Stimulated activated naive CD8-positive, alpha-beta T cell treated with anti-CD3 and anti-CD28 coated beads, Interleukin-15, amount 100 ng/mL, for 72 hours (primary cell): Measurements from ENCODE around the gene DLG2.

Experiments
- ATAC-seq: fragments of 150-1000 bp; cut with Tn5 transposase; 2 replicates; pipeline ENCODE4 v1.10.0; 2021; ENCODE audit warnings: mild to moderate bottlenecking, moderate library complexity
- DNase-seq, 2 donors: peaks; one replicate each; pipeline ENCODE4 v3.0.0; 2021 to 2022
- H3K27ac Mint-ChIP-seq, 2 donors: one replicate each; pipeline ENCODE4 v1.8.0; 2022; ENCODE audit warnings: mild to moderate bottlenecking in 2 of 2, mixed read lengths in 2 of 2, moderate library complexity in 2 of 2
- H3K27me3 Mint-ChIP-seq: one replicate; pipeline ENCODE4 v1.8.0; 2022; ENCODE audit warnings: mixed read lengths
- H3K4me1 Mint-ChIP-seq: one replicate; pipeline ENCODE4 v1.8.0; 2022; ENCODE audit warnings: mild to moderate bottlenecking, mixed read lengths
- H3K4me3 Mint-ChIP-seq, 2 donors: one replicate each; pipeline ENCODE4 v1.8.0; 2022; ENCODE audit warnings: mild to moderate bottlenecking in 2 of 2, mixed read lengths in 2 of 2, moderate library complexity in 1 of 2
- H3K9me3 Mint-ChIP-seq, 2 donors: one replicate each; pipeline ENCODE4 v1.8.0; 2022; ENCODE audit warnings: mixed read lengths in 2 of 2

The DLG2 gene

GRCh38 chr11:84188521-84188920, 1438.6 kb downstream of the DLG2 start:
- Mint-ChIP-seq H3K27me3 (no peaks in the 10 kb centered on the region), H3K9me3 (peaks cover 0 to 7% of the 10 kb centered on the region in 2 donors), H3K4me1 (no peaks in the 10 kb centered on the region), H3K27ac (no peak overlapping the region), H3K4me3 (no peak overlapping the region)
- ATAC-seq, result no peak
- DNase-seq, result no peak

GRCh38 chr11:84173078-84173477, 1454.1 kb downstream of the DLG2 start:
- Mint-ChIP-seq H3K9me3 (peaks cover 29% of the 10 kb centered on the region in 2 donors), H3K27ac (no peak overlapping the region), H3K27me3 (no peaks in the 10 kb centered on the region), H3K4me1 (no peaks in the 10 kb centered on the region), H3K4me3 (no peak overlapping the region)
- no peak for DNase-seq
- no peak for ATAC-seq

- ATAC-seq, result no peak
- H3K27ac Mint-ChIP-seq, result no peak overlapping the region
- H3K9me3 Mint-ChIP-seq, result peaks cover 18 to 19% of the 10 kb centered on the region in 2 donors
- no peak overlapping the region for H3K4me3 Mint-ChIP-seq
- no peak for DNase-seq
- no peaks in the 10 kb centered on the region for H3K4me1 Mint-ChIP-seq
- no peaks in the 10 kb centered on the region for H3K27me3 Mint-ChIP-seq
Observed at GRCh38 chr11:84165139-84165538, 1462.0 kb downstream of the DLG2 start.

DNA sequence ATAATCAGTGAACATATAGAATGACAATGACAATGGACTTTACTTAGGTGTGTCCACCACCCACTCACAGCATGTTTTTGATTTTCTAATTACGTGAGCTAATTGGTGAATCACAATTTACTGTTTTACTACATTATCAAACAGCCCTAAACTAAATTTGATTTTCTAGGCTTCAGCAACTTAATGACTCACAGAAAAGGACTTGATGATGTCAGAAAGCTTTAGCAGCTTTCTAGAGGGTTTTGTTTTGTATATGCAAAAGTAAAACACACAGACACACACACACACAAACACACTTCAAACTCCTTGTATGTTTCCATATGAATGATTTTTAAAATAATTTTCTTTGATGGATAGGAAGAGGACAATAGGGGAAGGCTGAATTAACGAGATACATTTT, 1462.4 kb downstream of the DLG2 start:
- Mint-ChIP-seq H3K4me1 (no peaks in the 10 kb centered on the region), H3K27ac (no peak overlapping the region), H3K27me3 (no peaks in the 10 kb centered on the region), H3K4me3 (no peak overlapping the region), H3K9me3 (peaks cover 19 to 22% of the 10 kb centered on the region in 2 donors)
- no peak for ATAC-seq
- no peak for DNase-seq

DNA sequence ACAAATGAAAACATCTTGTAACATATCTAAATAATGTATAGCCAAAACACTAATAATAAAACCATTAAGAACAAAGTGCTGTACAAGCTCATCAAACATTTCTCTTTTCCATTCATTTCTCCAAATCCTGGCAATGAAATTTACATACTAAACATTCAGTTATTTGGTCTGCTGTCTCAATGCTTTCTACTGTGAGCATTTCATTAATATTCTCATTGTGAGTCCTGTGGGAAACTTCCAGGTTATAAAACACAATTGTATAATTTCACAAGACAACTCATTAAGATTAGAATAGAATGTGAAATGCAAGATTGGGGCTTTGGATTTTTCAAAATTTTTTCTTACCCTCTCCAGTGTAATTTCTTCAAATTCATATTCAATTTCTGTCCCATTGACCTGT, 1464.0 kb downstream of the DLG2 start:
- no peak for DNase-seq
- Mint-ChIP-seq H3K4me3 (no peak overlapping the region), H3K27ac (no peak overlapping the region), H3K9me3 (peaks cover 23 to 25% of the 10 kb centered on the region in 2 donors), H3K4me1 (no peaks in the 10 kb centered on the region), H3K27me3 (no peaks in the 10 kb centered on the region)
- no peak for ATAC-seq

DNA sequence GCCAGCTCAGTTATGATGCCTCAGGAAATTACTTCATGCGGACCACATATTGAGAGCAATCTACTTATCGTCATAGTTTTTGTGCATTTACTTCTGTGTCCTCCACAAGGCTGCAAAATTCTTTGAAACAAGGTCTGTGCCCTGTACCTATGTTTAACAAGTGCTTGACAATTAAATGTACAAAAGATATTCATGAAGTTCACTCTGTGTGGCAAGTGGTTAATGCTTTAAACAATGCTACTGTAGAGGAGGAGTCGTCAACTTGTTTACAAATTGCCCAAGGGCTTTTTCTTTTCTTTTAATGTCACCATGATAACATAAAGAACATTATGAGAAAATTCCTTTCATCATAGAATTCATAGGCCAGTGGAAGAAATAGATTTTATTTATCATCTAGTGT, 1469.5 kb downstream of the DLG2 start:
- Mint-ChIP-seq H3K4me3 (no peak overlapping the region), H3K27ac (no peak overlapping the region), H3K9me3 (peaks cover 27 to 44% of the 10 kb centered on the region in 2 donors), H3K27me3 (no peaks in the 10 kb centered on the region), H3K4me1 (no peaks in the 10 kb centered on the region)
- ATAC-seq (no peak), DNase-seq (no peak)

GRCh38 chr11:84146826-84147225, 1480.3 kb downstream of the DLG2 start:
- peaks cover 36 to 39% of the 10 kb centered on the region in 2 donors for H3K9me3 Mint-ChIP-seq
- H3K27ac Mint-ChIP-seq, result no peak overlapping the region
- H3K27me3 Mint-ChIP-seq, result no peaks in the 10 kb centered on the region
- no peak for DNase-seq
- no peak for ATAC-seq
- no peak overlapping the region for H3K4me3 Mint-ChIP-seq
- H3K4me1 Mint-ChIP-seq, result no peaks in the 10 kb centered on the region

GRCh38 chr11:84145616-84146185, 1481.4 kb downstream of the DLG2 start:
- no peaks in the 10 kb centered on the region for H3K4me1 Mint-ChIP-seq
- H3K27ac Mint-ChIP-seq, result no peak overlapping the region
- H3K9me3 Mint-ChIP-seq, result peaks cover 25 to 28% of the 10 kb centered on the region in 2 donors
- H3K27me3 Mint-ChIP-seq, result no peaks in the 10 kb centered on the region
- H3K4me3 Mint-ChIP-seq, result no peak overlapping the region
- DNase-seq (no peak), ATAC-seq (no peak)

DNA sequence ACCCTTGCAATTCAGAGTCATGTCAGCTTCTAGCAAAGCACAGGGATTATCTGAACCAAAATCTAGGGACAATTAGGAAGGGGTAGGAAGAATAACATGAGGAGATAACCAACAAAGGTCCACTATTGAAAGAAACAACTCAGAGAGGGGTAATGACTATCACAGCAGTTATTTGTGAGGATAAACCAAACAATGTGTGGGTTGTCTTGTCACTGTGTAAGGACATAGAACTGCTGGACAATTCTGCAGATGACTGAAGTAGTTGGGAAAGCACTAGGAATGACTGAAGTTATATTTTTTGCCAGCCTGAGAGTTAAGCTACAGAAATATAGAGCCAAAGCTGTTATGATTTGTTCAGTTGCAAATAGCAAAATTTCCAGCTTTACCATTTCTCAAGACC, 1482.6 kb downstream of the DLG2 start:
- H3K27ac Mint-ChIP-seq, result no peak overlapping the region
- no peaks in the 10 kb centered on the region for H3K4me1 Mint-ChIP-seq
- no peak overlapping the region for H3K4me3 Mint-ChIP-seq
- no peak for DNase-seq
- peaks cover 22 to 27% of the 10 kb centered on the region in 2 donors for H3K9me3 Mint-ChIP-seq
- ATAC-seq, result no peak
- H3K27me3 Mint-ChIP-seq, result no peaks in the 10 kb centered on the region

DNA sequence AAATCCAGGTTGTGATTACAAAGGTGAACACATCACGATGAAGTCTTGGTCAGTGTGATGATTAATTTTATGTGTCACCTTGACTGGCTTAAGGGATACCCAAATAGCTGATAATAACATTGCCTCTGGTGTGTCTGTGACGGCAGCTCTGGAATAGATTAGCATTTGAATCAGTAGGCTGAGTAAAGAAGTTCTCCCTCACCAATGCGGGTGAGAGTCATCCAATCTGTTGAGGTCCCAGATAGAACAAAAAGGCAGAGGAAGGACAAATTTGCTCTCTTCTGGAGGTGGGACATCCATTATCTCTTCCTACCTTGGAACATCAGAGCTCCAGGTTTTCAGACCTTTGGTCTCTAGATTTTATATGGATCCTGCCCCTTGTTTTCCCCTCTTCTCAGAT, 1484.7 kb downstream of the DLG2 start:
- no peaks in the 10 kb centered on the region for H3K27me3 Mint-ChIP-seq
- H3K9me3 Mint-ChIP-seq, result peaks cover 7 to 17% of the 10 kb centered on the region in 2 donors
- no peak overlapping the region for H3K27ac Mint-ChIP-seq
- H3K4me1 Mint-ChIP-seq, result no peaks in the 10 kb centered on the region
- DNase-seq, result no peak
- no peak for ATAC-seq
- no peak overlapping the region for H3K4me3 Mint-ChIP-seq

- H3K4me1 Mint-ChIP-seq, result no peaks in the 10 kb centered on the region
- ATAC-seq (no peak), DNase-seq (no peak)
- no peak overlapping the region for H3K27ac Mint-ChIP-seq
- H3K27me3 Mint-ChIP-seq, result no peaks in the 10 kb centered on the region
- H3K4me3 Mint-ChIP-seq, result no peak overlapping the region
- peaks cover 8 to 14% of the 10 kb centered on the region in 2 donors for H3K9me3 Mint-ChIP-seq
Observed at GRCh38 chr11:84140386-84141169, 1486.6 kb downstream of the DLG2 start.

DNA sequence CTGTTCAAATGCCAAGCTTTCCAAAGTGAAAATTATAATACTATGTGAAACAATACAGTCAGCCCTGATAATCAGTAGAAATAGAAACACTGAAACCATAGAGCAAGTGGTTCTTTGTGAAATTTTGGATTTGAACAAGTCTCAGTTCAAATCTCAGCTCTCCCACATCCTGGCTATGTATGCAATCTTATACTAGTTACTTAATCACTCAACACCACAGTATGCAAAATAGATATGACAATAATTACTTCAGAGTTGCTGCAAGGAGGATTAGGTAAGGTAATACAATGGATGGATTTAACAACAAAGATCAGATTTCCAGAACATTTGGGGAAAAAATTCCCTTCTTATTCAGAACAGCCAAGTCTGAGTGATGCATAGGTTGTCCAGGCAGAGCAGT, 1489.2 kb downstream of the DLG2 start:
- no peak overlapping the region for H3K4me3 Mint-ChIP-seq
- no peaks in the 10 kb centered on the region for H3K4me1 Mint-ChIP-seq
- H3K27ac Mint-ChIP-seq, result no peak overlapping the region
- ATAC-seq (no peak), DNase-seq (no peak)
- peaks cover 7 to 13% of the 10 kb centered on the region in 2 donors for H3K9me3 Mint-ChIP-seq
- H3K27me3 Mint-ChIP-seq, result no peaks in the 10 kb centered on the region

DNA sequence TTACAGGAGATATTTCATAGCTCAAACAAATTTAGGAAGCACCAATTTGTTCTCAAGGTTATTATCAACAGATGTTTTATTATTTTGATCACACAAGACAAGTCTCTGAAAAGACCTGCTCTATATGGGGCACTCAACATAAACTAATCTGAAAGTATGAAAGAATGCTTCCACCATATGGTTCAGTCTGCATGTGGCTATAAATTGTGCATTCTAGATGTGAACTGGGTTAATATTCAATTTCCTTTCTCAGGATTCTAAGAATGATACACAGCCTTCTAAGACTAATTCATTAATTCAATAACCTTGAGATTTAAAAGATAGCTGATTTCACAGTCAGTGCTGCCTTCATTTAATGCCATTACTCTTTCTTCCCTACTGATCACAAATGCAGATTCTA, 1489.6 kb downstream of the DLG2 start:
- no peaks in the 10 kb centered on the region for H3K4me1 Mint-ChIP-seq
- H3K27me3 Mint-ChIP-seq, result no peaks in the 10 kb centered on the region
- DNase-seq, result no peak
- ATAC-seq, result no peak
- peaks cover 7 to 12% of the 10 kb centered on the region in 2 donors for H3K9me3 Mint-ChIP-seq
- no peak overlapping the region for H3K27ac Mint-ChIP-seq
- H3K4me3 Mint-ChIP-seq, result no peak overlapping the region

GRCh38 chr11:84136926-84137325, 1490.2 kb downstream of the DLG2 start:
- H3K27me3 Mint-ChIP-seq, result no peaks in the 10 kb centered on the region
- no peaks in the 10 kb centered on the region for H3K4me1 Mint-ChIP-seq
- H3K27ac Mint-ChIP-seq, result no peak overlapping the region
- H3K9me3 Mint-ChIP-seq, result peaks cover 7 to 13% of the 10 kb centered on the region in 2 donors
- no peak overlapping the region for H3K4me3 Mint-ChIP-seq
- DNase-seq, result no peak
- no peak for ATAC-seq

DNA sequence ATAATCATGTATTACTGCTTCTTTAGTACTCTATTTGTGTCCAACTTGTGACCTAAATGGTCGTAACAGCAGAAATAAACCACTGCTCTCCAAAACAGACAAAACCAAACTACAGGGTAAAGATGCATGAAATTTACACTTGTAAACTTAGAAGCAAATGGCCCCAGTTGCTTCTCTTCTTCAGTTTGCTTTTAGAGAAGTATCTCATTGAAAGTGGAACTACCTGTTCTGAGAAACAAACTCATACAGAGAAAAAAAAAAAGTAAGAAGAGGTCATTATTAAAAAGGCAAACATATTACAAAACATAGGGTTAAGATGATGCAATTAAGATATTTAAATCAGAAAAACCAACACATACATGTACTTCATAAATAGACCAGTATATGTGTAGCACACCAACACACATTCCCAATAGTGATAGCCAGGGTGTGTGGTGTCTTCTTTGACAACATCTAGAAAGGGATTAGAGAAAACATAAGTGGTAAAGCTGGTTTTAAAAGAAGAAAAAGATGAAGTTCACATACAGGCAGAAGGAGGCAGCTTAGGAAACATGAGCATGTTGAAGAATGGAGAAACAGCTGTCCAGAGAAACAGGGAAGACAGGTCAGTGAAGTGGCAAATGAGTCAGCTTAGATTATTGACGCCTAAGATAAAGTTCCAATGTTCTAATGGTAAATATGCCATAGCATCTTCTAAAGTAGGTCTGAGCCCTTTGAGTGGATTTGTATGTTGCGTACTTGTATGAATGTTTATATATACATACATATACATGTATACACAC, 1496.3 kb downstream of the DLG2 start:
- DNase-seq (no peak), ATAC-seq (no peak)
- no peak overlapping the region for H3K27ac Mint-ChIP-seq
- H3K27me3 Mint-ChIP-seq, result no peaks in the 10 kb centered on the region
- no peaks in the 10 kb centered on the region for H3K4me1 Mint-ChIP-seq
- peaks cover 18 to 23% of the 10 kb centered on the region in 2 donors for H3K9me3 Mint-ChIP-seq
- H3K4me3 Mint-ChIP-seq, result no peak overlapping the region

DNA sequence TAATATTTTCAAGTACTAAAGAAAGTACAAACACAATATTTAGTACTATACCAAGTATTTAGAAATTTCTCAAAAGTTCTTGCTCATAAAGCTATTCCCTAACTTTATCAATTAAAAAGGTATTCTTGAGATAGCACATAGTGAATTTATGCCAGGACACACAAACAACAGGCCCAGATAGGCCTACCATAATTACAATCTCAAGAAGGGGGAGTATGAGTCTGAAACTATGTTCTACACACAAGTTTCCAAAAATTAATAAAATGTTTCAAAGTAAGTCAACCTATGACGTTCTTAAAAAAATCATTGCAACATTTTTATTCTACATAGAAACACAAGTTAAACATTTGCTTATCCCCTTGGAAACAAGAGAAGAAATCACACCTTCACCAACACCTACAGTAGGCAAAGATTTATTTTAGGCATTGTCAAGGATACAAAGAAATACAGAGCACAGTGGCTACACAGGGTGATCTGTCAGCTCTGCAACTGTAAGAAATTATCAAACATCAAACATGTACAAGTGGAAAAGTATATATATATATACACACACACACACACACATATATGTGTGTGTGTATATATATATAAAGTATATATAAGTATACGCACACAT, 1497.1 kb downstream of the DLG2 start:
- DNase-seq, result no peak
- Mint-ChIP-seq H3K4me1 (no peaks in the 10 kb centered on the region), H3K27me3 (no peaks in the 10 kb centered on the region), H3K4me3 (no peak overlapping the region), H3K27ac (no peak overlapping the region), H3K9me3 (peaks cover 11 to 16% of the 10 kb centered on the region in 2 donors)
- no peak for ATAC-seq
